Transverse colon (tissue), 4 donors: ENCODE data around the gene RPUSD2. TPM values are rescaled to one million over a fixed set of nuclear protein-coding genes. Genes with fewer than 3 reads are reported as not detected.

Experiments used
- DNase-seq: peaks from one replicate; pipeline ENCODE4 v3.0.0-alpha.2; 2019
- H3K27ac ChIP-seq, 4 donors: fragments of 200-600 bp; sonication (generic); 2 replicates each; pipeline ENCODE4 v1.5.1; 2016 to 2018; ENCODE audit warnings: inconsistent platforms in 4 of 4
- H3K27me3 ChIP-seq: fragments of 200-600 bp; sonication (generic); 2 replicates; pipeline ENCODE4 v1.5.1; 2017; ENCODE audit warnings: inconsistent platforms
- H3K36me3 ChIP-seq, 4 donors: fragments of 200-600 bp; sonication (generic); 2 replicates each; pipeline ENCODE4 v1.5.1; 2017 to 2019; ENCODE audit warnings: inconsistent platforms in 4 of 4
- H3K4me1 ChIP-seq, 4 donors: fragments of 200-600 bp; sonication (generic); 2 replicates each; pipeline ENCODE4 v1.5.1; 2017 to 2020; ENCODE audit warnings: inconsistent platforms in 4 of 4
- H3K4me3 ChIP-seq, 4 donors: fragments of 200-600 bp; sonication (generic); 1 replicate in 1 of 4; 2 replicates in 3 of 4; pipeline versions ENCODE4 v1.5.1 to v1.6.1; 2017 to 2019; ENCODE audit warnings: inconsistent platforms in 4 of 4
- H3K9me3 ChIP-seq, 2 donors: fragments of 200-600 bp; sonication (generic); 2 replicates each; pipeline ENCODE4 v1.5.1; 2017 to 2019; ENCODE audit warnings: inconsistent platforms in 2 of 2
- CTCF ChIP-seq, 5 experiments: fragments of 200-600 bp in 3 of 5; fragments of 450-650 bp in 2 of 5; sonication (generic) in 3 of 5; IDR thresholded peaks; 1 replicate in 2 of 5; 2 replicates in 3 of 5; pipeline ENCODE4 v1.5.1; 2016 to 2017; ENCODE audit warnings: antibody characterized with exemption in 5 of 5, inconsistent platforms in 3 of 5, mild to moderate bottlenecking in 2 of 5, moderate library complexity in 1 of 5
- EP300 ChIP-seq: sonication (generic); formaldehyde crosslinking; IDR thresholded peaks from one replicate; pipeline ENCODE4 v1.6.1; 2017; ENCODE audit warnings: antibody characterized with exemption, low read depth
- POLR2A ChIP-seq: fragments of 450-650 bp; IDR thresholded peaks from one replicate; pipeline ENCODE4 v1.6.1; 2016; ENCODE audit warnings: antibody characterized with exemption, mild to moderate bottlenecking, moderate library complexity
- POLR2AphosphoS5 ChIP-seq, 3 donors: sonication (generic); formaldehyde crosslinking; IDR thresholded peaks; one replicate each; pipeline ENCODE4 v1.6.1; 2016; ENCODE audit warnings: antibody characterized with exemption in 3 of 3
- WGBS, 2 donors: methylation state at CpG; one replicate each; pipeline ENCODE4 v1.1.5; 2018; ENCODE audit warnings: low coverage in 1 of 2; 5-methylcytosine and 5-hydroxymethylcytosine counted together
- in situ Hi-C, 4 donors: fragments of 200-750 bp; cut with MboI; loops; one replicate each; pipeline versions ENCODE4 v1.15.0 to v1.15.1; 2017; ENCODE audit warnings: low sequenced_read_pairs in 3 of 4, low pct_ligation_motif_present in 1 of 4, low pct_unique_long_range_greater_than_20kb in 1 of 4
- intact Hi-C: fragments of 100-400 bp; cut with DNase I; formaldehyde crosslinking; loops from one replicate; pipeline ENCODE4 v1.15.1; 2023; ENCODE audit warnings: low total_unique reads
- total RNA-seq, 4 donors: library from RNA; depleted of rRNA; stranded (reverse); fragments of >200 nt; gene quantifications; one replicate each; pipeline ENCODE4 v1.1.0, GENCODE V29; 2016

The RPUSD2 gene
- total RNA-seq, 4 donors from 2014 or later: 6.7 to 19.3 (median 7.8) TPM

GRCh38 chr15:40558952-40559742, 10.0 kb upstream of the RPUSD2 start:
- intact Hi-C loops: no loop called here
- peaks cover 0 to 17% (median 2%) of the 10 kb centered on the region in 4 donors for H3K36me3 ChIP-seq
- peaks cover 3 to 15% (median 7%) of the 10 kb centered on the region in 4 donors for H3K4me1 ChIP-seq
- H3K4me3 ChIP-seq: no peak overlapping the region
- TF ChIP-seq CTCF (IDR thresholded peaks at IDR 0.05) (no peak), EP300 (no peak), POLR2A (no peak), POLR2AphosphoS5 (IDR thresholded peaks at IDR 0.05) (no peak)
- in situ Hi-C loops: no loop called here
- H3K27me3 ChIP-seq: no peaks in the 10 kb centered on the region
- no peak for DNase-seq
- 79 to 89% methylated on average over 6 of the region's 6 CpGs for WGBS, 2 donors
- H3K9me3 ChIP-seq: no peaks in the 10 kb centered on the region
- peak overlapping the region in 2 of 4 donors; percentile 13 to 42 for H3K27ac ChIP-seq

GRCh38 chr15:40562691-40563090, 6.4 kb upstream of the RPUSD2 start:
- H3K27me3 ChIP-seq: no peaks in the 10 kb centered on the region
- no peaks in the 10 kb centered on the region for H3K9me3 ChIP-seq
- H3K4me1 ChIP-seq: peaks cover 3 to 22% (median 12%) of the 10 kb centered on the region in 4 donors
- TF ChIP-seq POLR2AphosphoS5 (IDR thresholded peaks at IDR 0.05) (no peak), POLR2A (no peak)
- H3K27ac ChIP-seq: no peak overlapping the region
- no peak overlapping the region for H3K4me3 ChIP-seq
- intact Hi-C loops (no loop called here), in situ Hi-C loops (no loop called here)
- H3K36me3 ChIP-seq: peaks cover 0 to 6% (median 0%) of the 10 kb centered on the region in 4 donors
- 71 to 80% methylated on average over 1 to 2 of the region's 2 CpGs for WGBS, 2 donors
- DNase-seq: no peak

- Histone ChIP-seq H3K4me1 (peaks cover 4 to 24% (median 12%) of the 10 kb centered on the region in 4 donors), H3K9me3 (no peaks in the 10 kb centered on the region), H3K4me3 (no peak overlapping the region), H3K27me3 (no peaks in the 10 kb centered on the region), H3K36me3 (peaks cover 0 to 6% (median 0%) of the 10 kb centered on the region in 4 donors), H3K27ac (no peak overlapping the region)
- DNase-seq: no peak
- in situ Hi-C loops: no loop called here
- TF ChIP-seq POLR2A (no peak), CTCF (IDR thresholded peaks at IDR 0.05) (no peak), EP300 (no peak), POLR2AphosphoS5 (IDR thresholded peaks at IDR 0.05) (no peak)
- intact Hi-C loops: no loop called here
These were observed 5.7 kb upstream of the RPUSD2 start for GRCh38 chr15:40563426-40563825.

- peak; percentile 89 for TF ChIP-seq POLR2A
- TF ChIP-seq CTCF (IDR thresholded peaks at IDR 0.05): no peak
- TF ChIP-seq EP300: no peak
- TF ChIP-seq POLR2AphosphoS5 (IDR thresholded peaks at IDR 0.05): peak; percentile 92
- Histone ChIP-seq H3K4me3 (peak within 1 kb of the TSS; percentile 72 to 82 (median 76)), H3K4me1 (peaks cover 8 to 24% (median 13%) of the 10 kb centered on the region in 4 donors), H3K27me3 (no peaks in the 10 kb centered on the region), H3K27ac (peak within 1 kb of the TSS; percentile 93 to 95 (median 94)), H3K36me3 (peaks cover 0 to 6% (median 0%) of the 10 kb centered on the region in 4 donors), H3K9me3 (no peaks in the 10 kb centered on the region)
- WGBS, 2 donors: 1% methylated on average over 31 of the region's 40 CpGs; no CpG with 5 or more reads in 1 of the 2 donors
- intact Hi-C loops: no loop called here
- DNase-seq: peak; percentile 98
- in situ Hi-C loops: no loop called here
These were observed 4.3 kb upstream of the RPUSD2 start, which contains the start of gene CCDC32 for GRCh38 chr15:40564591-40565332. Gene CCDC32 (minus strand): TSS chr15:40565042. CDS start chr15:40563015, 2,027 bp downstream.
